NCI-H2227 treated with DMSO at 0.1 percent for 48 hours (cell line): ENCODE data around the gene CDHR3.
"Not testable (repeated sequence)": the region's sequence is repeated elsewhere in the genome, so short reads cannot be mapped to it uniquely, and the experiment has no call there.

Source experiments
- DNase-seq: peaks from one replicate; lab custom pipeline; 2025; lab: John Stamatoyannopoulos, UW

CDHR3 gene

GRCh38 chr7:105958012-105958411, 5.1 kb upstream of the CDHR3 start:
- no peak for DNase-seq

DNA sequence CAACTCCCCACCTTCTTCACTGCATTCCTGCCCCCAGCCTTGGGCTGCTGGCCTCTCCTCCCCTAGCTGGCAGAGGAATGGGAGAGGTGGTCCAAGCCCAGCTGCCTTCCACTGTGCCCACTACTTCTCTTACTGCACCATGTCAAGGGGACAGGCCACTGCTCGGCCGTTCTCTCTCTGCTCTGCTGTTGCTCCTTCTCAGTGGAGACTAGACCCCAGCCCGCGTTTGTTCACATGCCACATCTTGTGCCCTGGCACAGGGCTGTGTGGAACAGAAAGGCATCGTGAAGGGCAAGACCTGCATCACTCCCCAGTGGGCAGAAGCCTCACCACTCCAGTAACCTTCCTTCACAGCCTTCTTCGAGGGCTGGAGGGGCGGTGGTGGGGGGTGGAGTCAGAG, 711 bp upstream of the CDHR3 start:
- DNase-seq = no peak

- DNase-seq = no peak
These were observed 8.8 kb downstream of the CDHR3 start for GRCh38 chr7:105971845-105972244.

DNA sequence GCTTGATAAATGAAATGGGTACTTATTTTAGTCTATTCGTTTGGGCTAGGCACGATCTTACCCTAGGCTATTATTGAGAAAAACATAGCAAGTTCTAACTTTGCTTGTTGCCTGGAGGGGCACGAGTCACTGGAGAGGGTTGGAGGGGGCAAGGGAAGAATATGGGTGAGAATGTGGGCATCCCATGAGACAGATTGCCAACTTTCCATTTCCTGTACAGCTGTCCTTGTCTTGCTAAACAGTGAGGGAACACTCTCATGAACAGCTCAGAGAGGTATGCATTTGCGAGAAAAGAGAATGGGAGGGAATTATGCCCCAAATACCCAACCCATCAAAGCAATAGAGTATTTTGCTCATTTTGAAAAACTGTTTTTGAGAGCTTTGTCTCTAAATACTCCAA, 9.2 kb downstream of the CDHR3 start:
- DNase-seq = no peak

GRCh38 chr7:105974471-105974870, 11.4 kb downstream of the CDHR3 start:
- DNase-seq = no peak

- no peak for DNase-seq
These were observed 12.8 kb downstream of the CDHR3 start for GRCh38 chr7:105975770-105976417.

GRCh38 chr7:105976868-105977267, 13.8 kb downstream of the CDHR3 start:
- DNase-seq = no peak

DNA sequence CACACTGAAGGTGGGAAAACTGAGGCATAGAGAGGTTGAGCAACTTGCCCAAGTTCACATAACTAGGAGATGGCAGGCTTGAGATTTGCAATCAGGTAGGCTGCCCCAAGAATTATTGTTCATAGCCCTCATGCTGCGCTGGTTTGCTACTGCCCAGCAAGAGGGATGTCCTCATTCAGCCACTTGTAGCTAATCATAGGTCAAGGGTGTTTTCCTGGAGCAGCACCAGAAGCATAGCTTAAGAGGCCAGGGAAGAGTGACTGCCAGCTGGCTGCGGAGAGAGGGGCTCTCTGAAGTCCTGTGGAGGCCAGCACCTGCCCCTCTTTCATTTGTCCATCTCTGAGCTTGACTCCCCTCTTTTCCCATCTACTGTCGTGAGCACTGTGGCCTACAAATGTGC, 15.0 kb downstream of the CDHR3 start:
- DNase-seq = peak; percentile 29

- DNase-seq = no peak
These were observed 15.9 kb downstream of the CDHR3 start for GRCh38 chr7:105978974-105979373.

GRCh38 chr7:105979405-105979804, 16.3 kb downstream of the CDHR3 start:
- no peak for DNase-seq

DNA sequence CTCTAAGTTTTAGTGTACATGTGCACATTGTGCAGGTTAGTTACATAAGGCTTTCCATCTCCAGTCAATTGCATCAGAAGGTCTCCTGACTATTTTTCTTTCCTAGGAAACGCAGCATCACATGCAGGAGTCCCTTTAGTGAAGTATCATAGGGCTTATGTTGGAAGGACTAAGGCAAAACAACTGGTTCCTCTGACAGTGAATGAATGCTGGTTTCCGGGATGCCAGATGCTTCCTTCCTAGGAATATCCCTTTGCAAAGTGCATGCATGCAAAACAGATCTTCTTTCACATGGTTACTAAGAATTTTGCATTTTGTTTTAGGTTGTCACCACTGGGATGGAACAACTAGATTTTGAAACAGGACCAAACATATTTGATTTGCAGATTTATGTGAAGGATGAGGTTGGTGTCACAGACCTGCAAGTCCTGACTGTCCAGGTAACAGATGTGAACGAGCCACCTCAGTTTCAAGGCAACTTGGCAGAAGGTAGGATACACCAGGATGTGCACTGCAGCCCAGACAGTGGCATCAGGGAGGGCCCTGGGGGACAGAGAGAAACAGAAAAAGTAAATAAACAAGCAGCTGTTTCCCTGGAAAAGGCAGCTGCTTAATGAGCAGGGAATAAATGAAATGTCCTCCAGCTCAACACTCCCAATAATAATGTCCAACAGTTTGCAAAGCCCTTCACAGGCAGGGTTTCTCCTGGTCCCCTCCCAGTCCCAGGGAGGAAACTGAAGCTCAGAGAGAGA, 17.8 kb downstream of the CDHR3 start:
- no peak for DNase-seq

DNA sequence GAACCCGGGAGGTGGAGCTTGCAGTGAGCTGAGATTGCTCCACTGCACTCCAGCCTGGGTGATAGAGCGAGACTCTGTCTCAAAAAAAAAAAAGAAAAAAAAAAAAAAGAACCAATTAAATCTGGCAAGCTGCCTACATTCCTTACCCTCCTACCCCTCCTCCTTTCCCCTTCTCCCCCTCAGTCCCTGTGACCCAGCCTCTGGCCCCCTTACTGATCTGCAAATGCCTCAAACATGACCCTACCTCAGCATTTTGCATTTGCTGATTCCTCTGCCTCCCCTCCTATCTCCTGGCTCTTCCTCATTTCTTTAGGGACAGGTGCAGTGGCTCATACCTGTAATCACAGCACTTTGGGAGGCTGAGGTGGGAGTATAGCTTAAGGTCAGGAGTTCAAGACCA, 19.3 kb downstream of the CDHR3 start:
- no peak for DNase-seq

DNA sequence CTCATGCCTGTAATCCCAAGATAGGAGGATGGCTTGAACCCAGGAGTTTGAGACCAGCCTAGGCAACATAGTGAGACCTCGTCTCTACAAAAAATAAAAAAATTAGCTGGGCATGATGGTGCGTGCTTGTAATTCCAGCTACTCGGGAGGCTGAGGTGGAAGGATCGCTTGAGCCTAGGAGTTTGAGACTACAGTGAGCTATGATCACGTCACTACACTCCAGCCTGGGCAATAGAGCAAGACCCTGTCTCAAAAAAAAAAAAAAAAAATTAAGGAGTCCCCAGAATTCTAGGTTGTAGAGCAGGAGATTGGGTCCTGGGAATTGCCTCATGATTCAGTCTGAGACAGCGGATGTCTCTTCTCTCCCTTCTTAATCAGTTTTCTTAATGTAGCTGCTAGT, 21.7 kb downstream of the CDHR3 start:
- DNase-seq = not testable (repeated sequence)

DNA sequence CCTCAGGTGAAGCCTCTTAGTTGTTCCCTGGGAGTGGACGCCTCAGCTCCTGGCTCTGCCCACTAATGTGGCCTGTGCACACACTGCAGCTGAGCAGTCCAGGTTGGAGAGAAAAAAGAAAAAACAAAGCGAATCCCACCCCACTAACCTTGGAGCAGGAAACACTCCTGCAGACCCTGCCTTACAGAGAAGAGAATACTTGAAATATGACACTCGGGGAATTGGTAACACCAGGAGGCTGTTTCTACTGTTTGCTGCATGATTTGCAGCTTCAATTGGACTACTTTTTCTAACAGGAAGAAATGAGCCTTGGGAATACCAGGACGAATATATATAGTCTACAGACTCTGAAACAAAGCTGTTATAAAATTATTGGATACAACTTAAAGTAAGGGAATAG, 22.2 kb downstream of the CDHR3 start:
- DNase-seq = no peak

DNA sequence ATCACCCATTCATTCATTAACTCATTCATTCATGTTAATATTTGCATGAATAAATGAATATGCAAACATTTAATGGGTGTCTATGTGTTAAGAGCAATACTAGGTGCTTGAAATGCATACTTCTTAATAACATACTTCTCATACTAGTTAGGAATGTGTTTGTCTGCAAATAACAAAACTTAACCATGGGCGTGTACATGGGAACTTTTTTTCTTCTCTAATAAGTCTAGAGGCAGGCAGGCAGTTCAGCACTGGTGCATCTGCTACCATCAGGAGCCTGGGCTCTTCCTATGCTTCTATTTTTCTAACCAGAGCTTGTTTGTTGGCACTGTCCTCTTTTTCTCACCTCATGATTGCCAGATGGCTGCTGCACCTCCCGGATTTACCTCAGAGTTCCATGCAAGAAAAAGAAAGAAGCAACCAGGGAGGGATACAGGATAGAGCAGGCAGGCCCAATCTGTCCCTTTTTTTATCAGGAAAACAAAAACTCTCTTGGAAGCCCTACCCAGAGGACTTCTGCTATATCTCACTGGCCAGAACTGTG, 22.7 kb downstream of the CDHR3 start:
- DNase-seq = no peak

GRCh38 chr7:105987046-105987445, 24.0 kb downstream of the CDHR3 start:
- DNase-seq = no peak

DNA sequence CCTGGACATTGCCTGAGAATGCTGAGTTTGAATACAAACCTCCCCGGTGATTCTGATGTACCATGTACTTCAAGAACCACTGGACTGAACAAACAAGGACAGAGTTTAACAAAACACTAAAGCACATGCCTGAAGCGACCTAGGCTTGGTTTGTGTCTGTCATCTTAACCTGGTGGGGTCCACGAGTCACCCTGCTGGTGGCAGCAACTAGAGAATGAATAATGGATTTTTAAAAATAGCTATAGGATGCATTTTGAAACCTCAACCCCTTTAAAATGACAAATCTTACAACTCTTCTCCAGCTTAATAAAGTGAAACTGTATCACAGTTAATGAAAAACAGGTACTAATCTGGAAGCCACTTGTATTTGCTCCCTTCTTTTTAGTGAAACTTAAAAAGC, 25.2 kb downstream of the CDHR3 start:
- DNase-seq = no peak

DNA sequence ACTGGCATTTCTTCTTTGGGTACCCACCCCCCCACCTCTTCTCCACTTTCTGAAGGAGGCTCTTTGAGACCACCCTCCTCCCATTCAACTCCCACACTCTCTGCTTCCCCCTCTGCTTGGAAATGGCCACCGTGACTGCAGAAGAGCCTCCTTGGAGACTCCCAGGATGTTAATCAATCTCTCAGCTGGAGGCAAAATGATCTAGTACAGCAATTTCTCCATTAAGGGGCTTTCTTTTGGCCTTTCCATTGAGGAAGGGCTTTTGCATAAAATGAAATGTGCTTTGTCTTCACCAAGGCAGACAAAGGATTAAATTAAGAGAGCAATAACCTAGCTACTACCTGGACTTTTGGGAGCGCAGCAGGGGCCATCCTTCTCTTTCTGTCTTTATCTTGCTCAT, 26.1 kb downstream of the CDHR3 start:
- DNase-seq = no peak

GRCh38 chr7:105989686-105990085, 26.6 kb downstream of the CDHR3 start:
- no peak for DNase-seq

DNA sequence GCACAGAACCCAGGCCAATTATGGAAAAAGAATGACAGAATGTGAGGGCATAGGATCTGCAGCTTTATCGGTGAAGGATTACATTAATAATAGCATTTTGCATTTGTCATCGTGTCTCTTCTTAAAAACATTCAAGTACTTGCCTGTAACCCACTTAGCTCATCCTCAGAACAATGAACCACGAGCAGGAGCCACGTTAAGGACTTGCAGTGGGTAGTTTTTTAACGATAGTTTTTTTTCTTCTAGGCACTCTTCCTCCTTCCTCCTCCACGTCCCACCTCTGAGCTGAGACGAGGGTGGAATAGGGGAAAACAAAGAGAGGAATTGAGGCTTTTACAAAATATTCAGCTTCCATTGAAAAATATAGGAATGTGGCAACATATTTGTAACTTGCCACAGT, 27.1 kb downstream of the CDHR3 start:
- peak; percentile 10 for DNase-seq

DNA sequence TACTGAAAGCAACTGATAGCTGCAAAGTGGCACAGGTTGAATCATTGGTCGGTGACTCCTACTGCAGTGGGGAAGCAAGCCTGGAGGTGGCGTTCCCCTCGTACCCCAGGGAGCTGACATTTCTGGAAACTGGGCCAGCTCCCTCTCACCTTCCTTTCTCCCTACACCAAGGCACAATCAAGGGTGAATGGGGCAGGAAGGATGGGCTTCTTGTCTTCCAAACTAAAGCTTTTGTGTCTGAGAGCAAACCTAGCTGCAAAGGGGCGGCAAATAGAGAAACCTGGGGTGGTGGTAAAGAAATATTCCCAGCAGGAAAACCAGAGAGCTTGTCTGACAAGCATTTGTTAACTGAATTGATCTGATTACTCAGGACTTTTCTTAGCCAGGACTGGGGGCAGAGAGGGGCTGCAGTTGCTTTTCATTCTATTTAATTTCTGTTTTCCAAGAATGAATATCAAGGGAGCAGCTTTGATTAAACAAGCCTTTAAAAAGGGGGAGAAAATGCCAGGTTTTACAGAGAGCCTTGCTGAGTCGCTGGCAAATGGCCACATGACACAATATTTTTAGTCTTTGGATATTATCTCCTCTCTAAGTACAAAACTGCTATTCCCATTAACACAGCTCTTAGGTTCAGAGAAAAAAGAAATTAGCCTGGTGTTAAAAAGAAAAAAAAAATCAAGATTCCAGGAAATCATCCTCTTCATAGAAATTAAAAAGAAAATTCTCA, 27.8 kb downstream of the CDHR3 start:
- DNase-seq = peak; percentile 32

DNA sequence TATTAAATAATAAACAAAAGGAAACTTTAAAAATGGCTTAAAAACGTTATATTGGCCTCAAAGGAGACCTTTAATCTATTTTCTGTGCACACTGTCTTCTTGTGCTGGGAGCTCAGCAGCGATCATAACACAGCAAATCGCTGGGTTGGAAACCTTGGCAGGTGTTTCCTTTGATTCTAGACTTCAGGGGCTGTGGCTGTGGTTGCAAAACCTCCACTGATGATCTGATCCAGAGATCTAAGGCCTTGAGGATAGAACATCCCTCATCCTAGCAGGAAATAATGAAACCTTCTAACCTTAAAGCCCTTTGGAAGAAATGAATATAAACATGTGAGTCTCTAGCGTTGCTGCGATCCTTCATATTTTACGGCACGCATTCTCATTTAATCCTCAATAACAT, 29.8 kb downstream of the CDHR3 start:
- DNase-seq = no peak
